Measurements from ENCODE around the gene DUXA.
"Not testable (repeated sequence)": the region's sequence is repeated elsewhere in the genome, so short reads cannot be mapped to it uniquely, and the experiment has no call there.

The DUXA gene

DNA sequence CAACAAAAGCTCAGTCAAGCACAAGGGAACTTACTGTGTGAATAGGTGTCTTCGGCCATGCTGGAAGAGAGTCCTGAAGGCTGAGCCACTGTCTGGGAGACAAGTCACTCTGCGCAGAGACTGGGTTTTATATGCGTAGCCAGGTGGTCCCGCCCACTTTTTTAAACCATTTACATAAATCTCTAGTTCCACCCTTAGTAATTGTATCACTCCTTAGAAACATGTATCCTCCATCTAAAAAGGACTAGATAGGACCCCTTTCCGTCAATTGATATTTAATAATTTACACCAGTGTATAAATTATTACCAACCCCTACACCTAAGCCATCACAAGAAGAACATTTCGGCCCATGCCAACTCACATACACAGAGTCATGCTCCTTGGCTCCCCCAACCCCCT is at the start of gene DUXA:
Gene DUXA, minus strand, starts transcription at position 101 of the 400 bp plus-strand sequence. Its CDS starts 42 bp downstream, at position 59.
- peaks cover 4% of the 10 kb centered on the region for H3K4me1 ChIP-seq (ENCODE audit: control insufficient read depth, insufficient read depth, low read length)
- no peaks in the 10 kb centered on the region for H3K27me3 ChIP-seq (ENCODE audit: control insufficient read depth in 1 of 2, insufficient read depth in 2 of 2, low read length in 2 of 2)
- H3K9me3 ChIP-seq (ENCODE audit: control insufficient read depth in 2 of 2, low read length in 2 of 2): no peaks in the 10 kb centered on the region
- H3K36me3 ChIP-seq (ENCODE audit: control insufficient read depth in 2 of 2, insufficient read depth in 2 of 2, low read length in 2 of 2): no peaks in the 10 kb centered on the region
- H3K9ac ChIP-seq (ENCODE audit: low read length in 2 of 2): no peak within 1 kb of the TSS
- no peak within 1 kb of the TSS for H3K4me3 ChIP-seq (ENCODE audit: low read length in 2 of 2)
- H3K27ac ChIP-seq (ENCODE audit: low read length): no peak within 1 kb of the TSS

- no peak overlapping the region for H3K4me3 ChIP-seq (ENCODE audit: low read length in 2 of 2)
- no peaks in the 10 kb centered on the region for H3K27me3 ChIP-seq (ENCODE audit: control insufficient read depth in 1 of 2, insufficient read depth in 2 of 2, low read length in 2 of 2)
- H3K27ac ChIP-seq (ENCODE audit: low read length): no peak overlapping the region
- no peaks in the 10 kb centered on the region for H3K4me1 ChIP-seq (ENCODE audit: control insufficient read depth, insufficient read depth, low read length)
- H3K9ac ChIP-seq (ENCODE audit: low read length in 2 of 2): no peak overlapping the region
- peaks cover 0 to 11% of the 10 kb centered on the region in 2 donors for H3K9me3 ChIP-seq (ENCODE audit: control insufficient read depth in 2 of 2, low read length in 2 of 2)
- H3K36me3 ChIP-seq (ENCODE audit: control insufficient read depth in 2 of 2, insufficient read depth in 2 of 2, low read length in 2 of 2): peaks cover 42 to 44% of the 10 kb centered on the region in 2 donors
Observed at GRCh38 chr19:57212109-57212508, 44.8 kb upstream of the DUXA start.

GRCh38 chr19:57210381-57210780 is 43.1 kb upstream of the DUXA start:
- Histone ChIP-seq H3K4me1 (ENCODE audit: control insufficient read depth, insufficient read depth, low read length) (no peaks in the 10 kb centered on the region), H3K9ac (ENCODE audit: low read length in 2 of 2) (no peak overlapping the region), H3K36me3 (ENCODE audit: control insufficient read depth in 2 of 2, insufficient read depth in 2 of 2, low read length in 2 of 2) (peaks cover 45 to 54% of the 10 kb centered on the region in 2 donors), H3K9me3 (ENCODE audit: control insufficient read depth in 2 of 2, low read length in 2 of 2) (peaks cover 0 to 11% of the 10 kb centered on the region in 2 donors), H3K4me3 (ENCODE audit: low read length in 2 of 2) (no peak overlapping the region), H3K27me3 (ENCODE audit: control insufficient read depth in 1 of 2, insufficient read depth in 2 of 2, low read length in 2 of 2) (no peaks in the 10 kb centered on the region), H3K27ac (ENCODE audit: low read length) (no peak overlapping the region)

GRCh38 chr19:57202160-57202559 is 34.9 kb upstream of the DUXA start:
- no peak overlapping the region for H3K4me3 ChIP-seq (ENCODE audit: low read length in 2 of 2)
- peaks cover 14 to 59% of the 10 kb centered on the region in 2 donors for H3K36me3 ChIP-seq (ENCODE audit: control insufficient read depth in 2 of 2, insufficient read depth in 2 of 2, low read length in 2 of 2)
- no peak overlapping the region for H3K27ac ChIP-seq (ENCODE audit: low read length)
- H3K9me3 ChIP-seq (ENCODE audit: control insufficient read depth in 2 of 2, low read length in 2 of 2): no peaks in the 10 kb centered on the region
- no peaks in the 10 kb centered on the region for H3K27me3 ChIP-seq (ENCODE audit: control insufficient read depth in 1 of 2, insufficient read depth in 2 of 2, low read length in 2 of 2)
- no peaks in the 10 kb centered on the region for H3K4me1 ChIP-seq (ENCODE audit: control insufficient read depth, insufficient read depth, low read length)
- no peak overlapping the region for H3K9ac ChIP-seq (ENCODE audit: low read length in 2 of 2)

- H3K9me3 ChIP-seq (ENCODE audit: control insufficient read depth in 2 of 2, low read length in 2 of 2); H3K4me1 ChIP-seq (ENCODE audit: control insufficient read depth, insufficient read depth, low read length); H3K4me3 ChIP-seq (ENCODE audit: low read length in 2 of 2); H3K27ac ChIP-seq (ENCODE audit: low read length); H3K27me3 ChIP-seq (ENCODE audit: control insufficient read depth in 1 of 2, insufficient read depth in 2 of 2, low read length in 2 of 2); H3K9ac ChIP-seq (ENCODE audit: low read length in 2 of 2): not testable (repeated sequence)
- peaks cover 36 to 69% of the 10 kb centered on the region in 2 donors for H3K36me3 ChIP-seq (ENCODE audit: control insufficient read depth in 2 of 2, insufficient read depth in 2 of 2, low read length in 2 of 2)
Observed at GRCh38 chr19:57197874-57198273, 30.6 kb upstream of the DUXA start.

GRCh38 chr19:57192993-57193392 is 25.7 kb upstream of the DUXA start:
- no peak overlapping the region for H3K27ac ChIP-seq (ENCODE audit: low read length)
- H3K4me1 ChIP-seq (ENCODE audit: control insufficient read depth, insufficient read depth, low read length): peaks cover 20% of the 10 kb centered on the region
- no peaks in the 10 kb centered on the region for H3K27me3 ChIP-seq (ENCODE audit: control insufficient read depth in 1 of 2, insufficient read depth in 2 of 2, low read length in 2 of 2)
- peaks cover 34 to 44% of the 10 kb centered on the region in 2 donors for H3K36me3 ChIP-seq (ENCODE audit: control insufficient read depth in 2 of 2, insufficient read depth in 2 of 2, low read length in 2 of 2)
- H3K9ac ChIP-seq (ENCODE audit: low read length in 2 of 2): no peak overlapping the region
- H3K9me3 ChIP-seq (ENCODE audit: control insufficient read depth in 2 of 2, low read length in 2 of 2): no peaks in the 10 kb centered on the region
- H3K4me3 ChIP-seq (ENCODE audit: low read length in 2 of 2): peak overlapping the region; percentile 98 to 100

DNA sequence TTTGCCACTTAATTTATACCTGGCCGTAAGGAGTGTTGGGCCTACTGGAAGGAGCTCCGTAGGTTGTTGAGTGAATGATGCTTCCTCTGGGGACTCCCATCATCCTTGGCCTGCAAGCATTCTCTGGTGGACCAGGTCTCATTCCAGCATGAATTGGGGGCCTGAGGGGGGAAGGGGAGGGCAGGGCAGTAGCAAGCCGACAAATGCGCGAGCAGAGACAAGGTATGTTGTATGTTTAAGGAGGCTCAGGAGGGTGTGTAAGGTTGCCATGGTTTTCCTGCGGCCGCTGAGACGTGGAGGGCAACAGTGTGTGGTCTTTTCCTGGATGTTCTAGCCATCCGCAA is 24.8 kb upstream of the DUXA start:
- Histone ChIP-seq H3K9me3 (ENCODE audit: control insufficient read depth in 2 of 2, low read length in 2 of 2) (no peaks in the 10 kb centered on the region), H3K4me3 (ENCODE audit: low read length in 2 of 2) (peak overlapping the region; percentile 98 to 100), H3K36me3 (ENCODE audit: control insufficient read depth in 2 of 2, insufficient read depth in 2 of 2, low read length in 2 of 2) (peaks cover 32 to 35% of the 10 kb centered on the region in 2 donors), H3K27me3 (ENCODE audit: control insufficient read depth in 1 of 2, insufficient read depth in 2 of 2, low read length in 2 of 2) (no peaks in the 10 kb centered on the region), H3K9ac (ENCODE audit: low read length in 2 of 2) (peak overlapping the region; percentile 94 to 95), H3K4me1 (ENCODE audit: control insufficient read depth, insufficient read depth, low read length) (peaks cover 20% of the 10 kb centered on the region), H3K27ac (ENCODE audit: low read length) (peak overlapping the region; percentile 89)

GRCh38 chr19:57191141-57192076 is 24.1 kb upstream of the DUXA start, which contains the start of gene ZNF264:
Gene ZNF264 (plus strand): TSS chr19:57191500. CDS start chr19:57191914, 414 bp downstream.
- no peaks in the 10 kb centered on the region for H3K9me3 ChIP-seq (ENCODE audit: control insufficient read depth in 2 of 2, low read length in 2 of 2)
- H3K27me3 ChIP-seq (ENCODE audit: control insufficient read depth in 1 of 2, insufficient read depth in 2 of 2, low read length in 2 of 2): no peaks in the 10 kb centered on the region
- peak within 1 kb of the TSS; percentile 98 to 100 for H3K4me3 ChIP-seq (ENCODE audit: low read length in 2 of 2)
- peak within 1 kb of the TSS; percentile 94 to 95 for H3K9ac ChIP-seq (ENCODE audit: low read length in 2 of 2)
- H3K27ac ChIP-seq (ENCODE audit: low read length): peak within 1 kb of the TSS; percentile 89
- H3K4me1 ChIP-seq (ENCODE audit: control insufficient read depth, insufficient read depth, low read length): peaks cover 20% of the 10 kb centered on the region
- peaks cover 30 to 31% of the 10 kb centered on the region in 2 donors for H3K36me3 ChIP-seq (ENCODE audit: control insufficient read depth in 2 of 2, insufficient read depth in 2 of 2, low read length in 2 of 2)

GRCh38 chr19:57190301-57190700 is 23.0 kb upstream of the DUXA start:
- Histone ChIP-seq H3K36me3 (ENCODE audit: control insufficient read depth in 2 of 2, insufficient read depth in 2 of 2, low read length in 2 of 2) (peaks cover 20 to 21% of the 10 kb centered on the region in 2 donors), H3K27ac (ENCODE audit: low read length) (peak overlapping the region; percentile 89), H3K9me3 (ENCODE audit: control insufficient read depth in 2 of 2, low read length in 2 of 2) (no peaks in the 10 kb centered on the region), H3K27me3 (ENCODE audit: control insufficient read depth in 1 of 2, insufficient read depth in 2 of 2, low read length in 2 of 2) (no peaks in the 10 kb centered on the region), H3K4me1 (ENCODE audit: control insufficient read depth, insufficient read depth, low read length) (peaks cover 20% of the 10 kb centered on the region), H3K9ac (ENCODE audit: low read length in 2 of 2) (no peak overlapping the region), H3K4me3 (ENCODE audit: low read length in 2 of 2) (peak overlapping the region in 1 of 2 donors; percentile 98)

DNA sequence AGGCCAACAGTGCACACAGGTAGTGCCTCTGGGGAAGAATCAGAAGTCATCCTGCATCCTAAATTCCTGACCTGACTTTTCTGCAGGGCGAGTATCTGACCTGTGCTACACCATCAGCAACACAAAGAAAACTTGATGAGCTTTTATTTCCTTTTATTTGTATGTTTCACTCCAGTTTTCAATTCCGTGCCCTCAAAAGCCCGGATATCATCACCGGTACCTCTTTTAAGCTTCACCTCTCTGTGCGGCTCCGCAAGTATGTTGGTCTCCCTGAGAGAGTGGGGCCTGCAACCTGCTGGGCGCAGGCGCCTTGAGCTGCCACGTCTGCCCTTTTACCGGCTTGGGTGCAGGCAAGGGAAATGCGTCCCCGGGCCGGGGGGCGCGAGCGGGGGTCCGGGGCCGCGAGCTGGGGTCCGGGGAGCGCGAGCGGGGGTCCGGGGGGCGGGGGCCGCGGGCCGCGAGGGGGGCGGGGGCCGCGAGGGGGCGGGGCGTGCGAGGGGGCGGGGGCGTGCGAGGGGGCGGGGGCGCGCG is 4.3 kb upstream of the DUXA start:
- Histone ChIP-seq H3K9ac (ENCODE audit: low read length in 2 of 2) (peak overlapping the region; percentile 29 to 57), H3K27ac (ENCODE audit: low read length) (no peak overlapping the region), H3K4me1 (ENCODE audit: control insufficient read depth, insufficient read depth, low read length) (peaks cover 6% of the 10 kb centered on the region), H3K36me3 (ENCODE audit: control insufficient read depth in 2 of 2, insufficient read depth in 2 of 2, low read length in 2 of 2) (no peaks in the 10 kb centered on the region), H3K4me3 (ENCODE audit: low read length in 2 of 2) (peak overlapping the region; percentile 43 to 69), H3K27me3 (ENCODE audit: control insufficient read depth in 1 of 2, insufficient read depth in 2 of 2, low read length in 2 of 2) (no peaks in the 10 kb centered on the region), H3K9me3 (ENCODE audit: control insufficient read depth in 2 of 2, low read length in 2 of 2) (no peaks in the 10 kb centered on the region)

- Histone ChIP-seq H3K4me1 (ENCODE audit: control insufficient read depth, insufficient read depth, low read length) (no peaks in the 10 kb centered on the region), H3K36me3 (ENCODE audit: control insufficient read depth in 2 of 2, insufficient read depth in 2 of 2, low read length in 2 of 2) (no peaks in the 10 kb centered on the region), H3K4me3 (ENCODE audit: low read length in 2 of 2) (no peak overlapping the region), H3K27me3 (ENCODE audit: control insufficient read depth in 1 of 2, insufficient read depth in 2 of 2, low read length in 2 of 2) (no peaks in the 10 kb centered on the region), H3K9me3 (ENCODE audit: control insufficient read depth in 2 of 2, low read length in 2 of 2) (no peaks in the 10 kb centered on the region), H3K27ac (ENCODE audit: low read length) (no peak overlapping the region), H3K9ac (ENCODE audit: low read length in 2 of 2) (no peak overlapping the region)
Observed at GRCh38 chr19:57165846-57166245, 1.4 kb downstream of the DUXA start.

Data from stomach smooth muscle (tissue), 2 donors.